Heart left ventricle (tissue), 13 donors: Measurements from ENCODE around the gene IFT122.

Source experiments
- POLR2A ChIP-seq, 2 donors: fragments of 450-650 bp; IDR thresholded peaks; one replicate each; pipeline ENCODE4 v1.6.1; 2017; ENCODE audit warnings: antibody characterized with exemption in 2 of 2, mild to moderate bottlenecking in 2 of 2, moderate library complexity in 2 of 2
- TF ChIP-seq, protein P1 (sequence below), 12 donors: fragments of 200-600 bp; sonication (generic) in 4 of 12; IDR thresholded peaks; one replicate each; pipeline versions ENCODE4 v1.5.0 to v1.8.0; 2018 to 2022; ENCODE audit warnings: antibody characterized with exemption in 12 of 12, mild to moderate bottlenecking in 5 of 12
- donor health status: ischemic (EF 13 %, LVEDD 7.1; RV severe dilation, severe dysfunction).
- donor health status: DM: no; HTN: yes; CAD: no.
- donor health status: DM: no; HTN: no; CAD: no.
- donor health status: ischemic (EF 25% LVEDD 6.9; RV normal size, moderate dysfunction).
- donor health status: ischemic (EF 25% LVEDD 5.7; RV mildly dilated, moderate dysfunction).
- donor health status: ischemic (EF 35%, LVEDD 5.7; RV mildly dilated, moderate dysfunction).
- donor health status: nonischemic (EF 11% LVEDD 7.7; RV severe dilation, severe dysfunction).
- donor health status: DM: yes; HTN: yes; CAD: no.
- donor health status: PGD.
- donor health status: ischemic (EF 29% LVEDD 5.4; RV normal size, mild dysfunction).
- donor health status: nonischemic (EF 23%, LVEDD 6.1; RV moderate dilation, normal function).

DNA sequence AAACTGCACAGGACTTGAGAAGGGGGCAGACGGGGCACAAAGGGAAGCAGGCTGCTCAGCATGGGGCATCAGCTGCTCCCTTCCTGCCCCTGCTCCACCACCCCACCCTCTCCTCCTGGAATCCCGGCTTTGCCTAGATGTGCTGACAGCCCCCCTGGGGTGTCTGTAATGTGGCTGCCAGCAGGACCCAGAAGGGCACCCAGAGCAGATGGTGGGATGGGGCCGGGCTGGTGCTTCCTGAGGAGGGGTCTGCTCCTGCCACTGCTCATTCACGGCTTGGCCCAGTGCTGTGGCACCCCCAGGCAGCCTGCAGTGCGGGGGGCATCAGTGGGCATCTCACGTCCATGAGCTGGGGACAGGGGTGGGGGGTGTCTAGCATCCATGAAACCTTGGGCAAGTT lies 113.1 kb downstream of the IFT122 start:
- TF ChIP-seq, protein P1, sequence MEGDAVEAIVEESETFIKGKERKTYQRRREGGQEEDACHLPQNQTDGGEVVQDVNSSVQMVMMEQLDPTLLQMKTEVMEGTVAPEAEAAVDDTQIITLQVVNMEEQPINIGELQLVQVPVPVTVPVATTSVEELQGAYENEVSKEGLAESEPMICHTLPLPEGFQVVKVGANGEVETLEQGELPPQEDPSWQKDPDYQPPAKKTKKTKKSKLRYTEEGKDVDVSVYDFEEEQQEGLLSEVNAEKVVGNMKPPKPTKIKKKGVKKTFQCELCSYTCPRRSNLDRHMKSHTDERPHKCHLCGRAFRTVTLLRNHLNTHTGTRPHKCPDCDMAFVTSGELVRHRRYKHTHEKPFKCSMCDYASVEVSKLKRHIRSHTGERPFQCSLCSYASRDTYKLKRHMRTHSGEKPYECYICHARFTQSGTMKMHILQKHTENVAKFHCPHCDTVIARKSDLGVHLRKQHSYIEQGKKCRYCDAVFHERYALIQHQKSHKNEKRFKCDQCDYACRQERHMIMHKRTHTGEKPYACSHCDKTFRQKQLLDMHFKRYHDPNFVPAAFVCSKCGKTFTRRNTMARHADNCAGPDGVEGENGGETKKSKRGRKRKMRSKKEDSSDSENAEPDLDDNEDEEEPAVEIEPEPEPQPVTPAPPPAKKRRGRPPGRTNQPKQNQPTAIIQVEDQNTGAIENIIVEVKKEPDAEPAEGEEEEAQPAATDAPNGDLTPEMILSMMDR (IDR thresholded peaks at IDR 0.05), result no peak
- no peak for TF ChIP-seq POLR2A (IDR thresholded peaks at IDR 0.05)
